ENCODE measurements around the gene MRPS34. TPM values are rescaled to one million over a fixed set of nuclear protein-coding genes. Genes with fewer than 3 reads are reported as not detected.

MRPS34 gene
- polyA plus RNA-seq, 1 experiment = 55.8 TPM

GRCh38 chr16:1819611-1820010 is 46.7 kb upstream of the MRPS34 start:
- H3K27me3 ChIP-seq (ENCODE audit: control insufficient read depth, insufficient read depth, low read length) = no peaks in the 10 kb centered on the region
- TF ChIP-seq CTCF (IDR thresholded peaks at IDR 0.05; ENCODE audit: low read depth, low read length) = no peak
- no peaks in the 10 kb centered on the region; the same call in 1 of the 2 replicates for H3K9me3 ChIP-seq (ENCODE audit: control insufficient read depth, insufficient read depth, low read length)
- DNase-seq (ENCODE audit: low read depth, low spot score) = no peak
- H3K4me3 ChIP-seq (ENCODE audit: low read depth, low read length) = no peak overlapping the region
- H3K27ac ChIP-seq (ENCODE audit: low read depth, low read length) = no peak overlapping the region
- POLR2A ChIA-PET = no interaction called here
- CTCF ChIA-PET = no interaction called here

GRCh38 chr16:1818873-1819525 is 46.1 kb upstream of the MRPS34 start:
- TF ChIP-seq CTCF (IDR thresholded peaks at IDR 0.05; ENCODE audit: low read depth, low read length) = no peak
- CTCF ChIA-PET = no interaction called here
- no peak for DNase-seq (ENCODE audit: low read depth, low spot score)
- H3K9me3 ChIP-seq (ENCODE audit: control insufficient read depth, insufficient read depth, low read length) = no peaks in the 10 kb centered on the region; the same call in 1 of the 2 replicates
- POLR2A ChIA-PET = no interaction called here
- no peak overlapping the region for H3K4me3 ChIP-seq (ENCODE audit: low read depth, low read length)
- H3K27me3 ChIP-seq (ENCODE audit: control insufficient read depth, insufficient read depth, low read length) = no peaks in the 10 kb centered on the region
- no peak overlapping the region for H3K27ac ChIP-seq (ENCODE audit: low read depth, low read length)

GRCh38 chr16:1818204-1818872 is 45.4 kb upstream of the MRPS34 start:
- H3K4me3 ChIP-seq (ENCODE audit: low read depth, low read length) = no peak overlapping the region
- POLR2A ChIA-PET = no interaction called here
- H3K27ac ChIP-seq (ENCODE audit: low read depth, low read length) = no peak overlapping the region
- H3K27me3 ChIP-seq (ENCODE audit: control insufficient read depth, insufficient read depth, low read length) = no peaks in the 10 kb centered on the region
- TF ChIP-seq CTCF (IDR thresholded peaks at IDR 0.05; ENCODE audit: low read depth, low read length) = no peak
- DNase-seq (ENCODE audit: low read depth, low spot score) = no peak
- CTCF ChIA-PET = no interaction called here
- H3K9me3 ChIP-seq (ENCODE audit: control insufficient read depth, insufficient read depth, low read length) = no peaks in the 10 kb centered on the region; the same call in 1 of the 2 replicates

- no peak overlapping the region for H3K27ac ChIP-seq (ENCODE audit: low read depth, low read length)
- POLR2A ChIA-PET = no interaction called here
- H3K9me3 ChIP-seq (ENCODE audit: control insufficient read depth, insufficient read depth, low read length) = no peaks in the 10 kb centered on the region; the same call in 1 of the 2 replicates
- DNase-seq (ENCODE audit: low read depth, low spot score) = no peak
- TF ChIP-seq CTCF (IDR thresholded peaks at IDR 0.05; ENCODE audit: low read depth, low read length) = no peak
- CTCF ChIA-PET = no interaction called here
- no peaks in the 10 kb centered on the region for H3K27me3 ChIP-seq (ENCODE audit: control insufficient read depth, insufficient read depth, low read length)
- no peak overlapping the region for H3K4me3 ChIP-seq (ENCODE audit: low read depth, low read length)
These were observed 44.8 kb upstream of the MRPS34 start for GRCh38 chr16:1817716-1818115.

- no peak for TF ChIP-seq CTCF (IDR thresholded peaks at IDR 0.05; ENCODE audit: low read depth, low read length)
- POLR2A ChIA-PET = no interaction called here
- H3K27me3 ChIP-seq (ENCODE audit: control insufficient read depth, insufficient read depth, low read length) = no peaks in the 10 kb centered on the region
These were observed 44.3 kb upstream of the MRPS34 start for GRCh38 chr16:1817276-1817589.

More at GRCh38 chr16:1817276-1817589, 44.3 kb upstream of the MRPS34 start:
- Histone ChIP-seq H3K9me3 (ENCODE audit: control insufficient read depth, insufficient read depth, low read length) (no peaks in the 10 kb centered on the region; the same call in 1 of the 2 replicates), H3K27ac (ENCODE audit: low read depth, low read length) (no peak overlapping the region), H3K4me3 (ENCODE audit: low read depth, low read length) (no peak overlapping the region)
- no peak for DNase-seq (ENCODE audit: low read depth, low spot score)
- CTCF ChIA-PET = no interaction called here
